GM12878 (cell line): ENCODE measurements around the gene MFSD11. TPM values are rescaled to one million over a fixed set of nuclear protein-coding genes. Genes with fewer than 3 reads are reported as not detected.
A peak's percentile ranks its signal among the peaks of the same experiment; 100 is the strongest.

Experiments used
- BMI1 ChIP-seq: fragments of 450-650 bp; IDR thresholded peaks from 2 replicates; pipeline ENCODE4 v1.6.1; 2016; ENCODE audit warnings: mild to moderate bottlenecking, moderate library complexity, borderline replicate concordance
- CREB1 ChIP-seq: IDR thresholded peaks from 2 replicates; pipeline ENCODE4 v1.6.1; 2012; ENCODE audit warnings: low read depth, mild to moderate bottlenecking, inconsistent platforms
- EED ChIP-seq: sonication (generic); IDR thresholded peaks from 2 replicates; pipeline ENCODE4 v1.6.1; 2016; ENCODE audit warnings: antibody characterized with exemption, low read depth
- EZH2 ChIP-seq: IDR thresholded peaks from 2 replicates; pipeline ENCODE4 v1.6.1; 2012; ENCODE audit warnings: low read depth, mild to moderate bottlenecking, control low read depth, inconsistent platforms, low read length, borderline replicate concordance; ENCODE audit not compliant: control insufficient read depth
- FOS ChIP-seq: IDR thresholded peaks from 3 replicates; pipeline ENCODE4 v1.6.1; 2011; ENCODE audit warnings: borderline replicate concordance; ENCODE audit not compliant: insufficient read length; ENCODE audit errors: extremely low read depth
- FOXK2 ChIP-seq: fragments of 450-650 bp; IDR thresholded peaks from 2 replicates; pipeline ENCODE4 v1.6.1; 2017; ENCODE audit warnings: mild to moderate bottlenecking, moderate library complexity
- GATAD2B ChIP-seq: fragments of 450-650 bp; conservative IDR thresholded peaks from 2 replicates; pipeline ENCODE4 v1.6.1; 2017; ENCODE audit warnings: low read depth, mild to moderate bottlenecking, moderate library complexity
- MEF2A ChIP-seq: IDR thresholded peaks from 2 replicates; pipeline ENCODE4 v1.6.1; 2011; ENCODE audit warnings: low read depth, mild to moderate bottlenecking, low read length, moderate library complexity; ENCODE audit not compliant: insufficient read depth
- PAX5 ChIP-seq: IDR thresholded peaks from 2 replicates; pipeline ENCODE4 v1.6.1; 2011; ENCODE audit warnings: low read depth, low read length, borderline replicate concordance
- RFX5 ChIP-seq: IDR thresholded peaks from 2 replicates; pipeline ENCODE4 v1.6.1; 2011; ENCODE audit warnings: low read depth, low read length, improper control_type of control experiment
- SIN3A ChIP-seq: IDR thresholded peaks from 2 replicates; pipeline ENCODE4 v1.6.1; 2012; ENCODE audit warnings: low read depth, low read length, improper control_type of control experiment
- SREBF1 ChIP-seq: IDR thresholded peaks from 2 replicates; pipeline ENCODE4 v1.6.1; 2012; ENCODE audit warnings: mild to moderate bottlenecking, low read length
- TARDBP ChIP-seq: IDR thresholded peaks from 2 replicates; pipeline ENCODE4 v1.6.1; 2016; ENCODE audit warnings: borderline replicate concordance
- TCF12 ChIP-seq: IDR thresholded peaks from 2 replicates; pipeline ENCODE4 v1.6.1; 2011; ENCODE audit warnings: low read depth, mild to moderate bottlenecking, low read length
- ZNF622 ChIP-seq: fragments of 450-650 bp; IDR thresholded peaks from 2 replicates; pipeline ENCODE4 v1.6.1; 2017; ENCODE audit warnings: mild to moderate bottlenecking, inconsistent platforms
- ZSCAN29 ChIP-seq: fragments of 450-650 bp; IDR thresholded peaks from 2 replicates; pipeline ENCODE4 v1.6.1; 2017; ENCODE audit warnings: mild to moderate bottlenecking, moderate library complexity
- polyA plus RNA-seq, 11 experiments: library from polyadenylated mRNA; depleted of rRNA in 4 of 11; unstranded in 6 of 11; stranded (reverse) in 5 of 11; fragments of >200 nt; fragmentation: Nextera tagmentation in 4 of 11; fragmentation: Illumina TruSeq in 1 of 11; extraction: Ambion mirVana in 4 of 11; extraction: Trizol in 1 of 11; gene quantifications; 1 replicate in 1 of 11; 2 replicates in 10 of 11; pipeline versions ENCODE4 v1.2.1 to v1.2.3, GENCODE V29; 2011 to 2016; ENCODE audit warnings: inconsistent platforms in 2 of 11, missing spikeins in 2 of 11, low read depth in 1 of 11
- total RNA-seq, 4 experiments: library from RNA; depleted of rRNA in 3 of 4; stranded (reverse); fragments of >200 nt in 3 of 4; fragmentation: Illumina TruSeq in 1 of 4; extraction: Trizol in 1 of 4; gene quantifications; 2 replicates each; pipeline versions ENCODE4 v1.2.1 to v1.2.3, GENCODE V29; 2013 to 2021
- TF ChIP-seq, protein P1 (sequence below): IDR thresholded peaks from 2 replicates; pipeline ENCODE4 v1.6.1; 2011; ENCODE audit warnings: borderline replicate concordance, low read depth, mild to moderate bottlenecking, moderate library complexity, low read length; ENCODE audit not compliant: insufficient read depth, poor library complexity, severe bottlenecking
- TF ChIP-seq, protein P2 (sequence below): IDR thresholded peaks from 2 replicates; pipeline ENCODE4 v1.6.1; 2012; ENCODE audit warnings: low read depth, low read length, improper control_type of control experiment
- TF ChIP-seq, protein P3 (sequence below): IDR thresholded peaks from 2 replicates; pipeline ENCODE4 v1.6.1; 2011; ENCODE audit warnings: low read depth, mild to moderate bottlenecking, low read length, moderate library complexity, borderline replicate concordance; ENCODE audit errors: extremely low read depth
- TF ChIP-seq, protein P4 (sequence below): IDR thresholded peaks from 2 replicates; pipeline ENCODE4 v1.6.1; 2012; ENCODE audit warnings: low read depth, low read length, improper control_type of control experiment
- TF ChIP-seq, protein P5 (sequence below): fragments of 450-650 bp; IDR thresholded peaks from 2 replicates; pipeline ENCODE4 v1.6.1; 2018; ENCODE audit warnings: borderline replicate concordance, mild to moderate bottlenecking; ENCODE audit not compliant: partially characterized antibody
- TF ChIP-seq, protein P6 (sequence below): IDR thresholded peaks from 2 replicates; pipeline ENCODE4 v1.6.1; 2011; ENCODE audit warnings: mild to moderate bottlenecking, low read depth, low read length, moderate library complexity; ENCODE audit not compliant: insufficient replicate concordance

Gene MFSD11
- total and polyA plus RNA-seq, 10 of the 15 experiments (the other 5 are each of a cell fraction or from before 2014, with no cell fraction given): 11.0 to 19.4 (median 15.5) TPM

DNA sequence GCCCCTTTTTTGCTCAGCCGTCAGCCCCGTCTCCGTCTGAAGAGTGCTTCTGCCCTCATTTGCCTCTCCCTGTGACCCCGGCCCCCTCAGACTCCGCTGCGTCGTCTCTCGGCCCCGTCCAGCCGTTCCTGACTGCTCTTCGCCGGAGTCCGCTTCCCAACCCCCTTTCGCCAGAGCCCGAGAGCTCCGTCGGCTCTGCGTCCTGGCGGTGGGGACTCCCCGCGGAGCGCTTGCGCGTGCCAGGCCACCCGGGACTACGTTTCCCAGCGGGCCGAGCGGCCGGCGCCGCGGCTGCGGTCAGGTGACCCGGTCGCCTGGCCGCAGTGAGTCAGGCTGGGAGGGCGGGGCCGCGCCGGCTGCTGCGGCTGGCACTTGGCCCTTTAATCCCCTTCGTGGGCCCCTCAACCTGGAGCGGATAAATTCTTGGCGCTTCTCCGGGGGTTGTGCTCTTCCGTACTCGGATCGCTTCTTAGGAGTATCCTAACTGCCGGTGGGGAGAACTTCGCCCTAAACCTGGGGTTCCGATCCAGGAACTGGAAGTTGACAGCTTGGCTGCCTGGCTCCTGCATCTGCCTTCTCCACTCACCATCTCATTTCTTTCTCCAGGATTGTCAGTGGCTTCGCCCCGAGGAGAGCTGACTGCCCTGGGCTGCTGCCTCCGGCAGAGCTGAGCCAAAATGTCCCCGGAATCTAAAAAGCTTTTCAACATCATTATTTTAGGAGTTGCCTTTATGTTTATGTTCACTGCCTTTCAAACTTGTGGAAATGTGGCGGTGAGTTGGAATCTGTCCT lies at the start of gene MFSD11 (continued):
- TF ChIP-seq, protein P1, sequence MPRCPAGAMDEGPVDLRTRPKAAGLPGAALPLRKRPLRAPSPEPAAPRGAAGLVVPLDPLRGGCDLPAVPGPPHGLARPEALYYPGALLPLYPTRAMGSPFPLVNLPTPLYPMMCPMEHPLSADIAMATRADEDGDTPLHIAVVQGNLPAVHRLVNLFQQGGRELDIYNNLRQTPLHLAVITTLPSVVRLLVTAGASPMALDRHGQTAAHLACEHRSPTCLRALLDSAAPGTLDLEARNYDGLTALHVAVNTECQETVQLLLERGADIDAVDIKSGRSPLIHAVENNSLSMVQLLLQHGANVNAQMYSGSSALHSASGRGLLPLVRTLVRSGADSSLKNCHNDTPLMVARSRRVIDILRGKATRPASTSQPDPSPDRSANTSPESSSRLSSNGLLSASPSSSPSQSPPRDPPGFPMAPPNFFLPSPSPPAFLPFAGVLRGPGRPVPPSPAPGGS: peak; percentile 18
- TF ChIP-seq, protein P2, sequence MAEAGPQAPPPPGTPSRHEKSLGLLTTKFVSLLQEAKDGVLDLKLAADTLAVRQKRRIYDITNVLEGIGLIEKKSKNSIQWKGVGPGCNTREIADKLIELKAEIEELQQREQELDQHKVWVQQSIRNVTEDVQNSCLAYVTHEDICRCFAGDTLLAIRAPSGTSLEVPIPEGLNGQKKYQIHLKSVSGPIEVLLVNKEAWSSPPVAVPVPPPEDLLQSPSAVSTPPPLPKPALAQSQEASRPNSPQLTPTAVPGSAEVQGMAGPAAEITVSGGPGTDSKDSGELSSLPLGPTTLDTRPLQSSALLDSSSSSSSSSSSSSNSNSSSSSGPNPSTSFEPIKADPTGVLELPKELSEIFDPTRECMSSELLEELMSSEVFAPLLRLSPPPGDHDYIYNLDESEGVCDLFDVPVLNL: no peak
- TF ChIP-seq PAX5: no peak
- TF ChIP-seq GATAD2B: 0 out of 2 replicates have a peak, but pooled peaks have one; percentile 52
- TF ChIP-seq, protein P3, sequence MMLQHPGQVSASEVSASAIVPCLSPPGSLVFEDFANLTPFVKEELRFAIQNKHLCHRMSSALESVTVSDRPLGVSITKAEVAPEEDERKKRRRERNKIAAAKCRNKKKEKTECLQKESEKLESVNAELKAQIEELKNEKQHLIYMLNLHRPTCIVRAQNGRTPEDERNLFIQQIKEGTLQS: peak; percentile 84; the same call in 1 of the 2 replicates
- TF ChIP-seq MEF2A: 0 out of 2 replicates have a peak, but pooled peaks have one; percentile 23
- TF ChIP-seq ZNF622: no peak
- TF ChIP-seq TARDBP: 0 out of 2 replicates have a peak, but pooled peaks have one; percentile 18
- TF ChIP-seq ZSCAN29: no peak
- TF ChIP-seq FOS: no peak
- TF ChIP-seq EZH2: no peak
- peak; percentile 71; the same call in 1 of the 2 replicates for TF ChIP-seq CREB1
- TF ChIP-seq SIN3A: peak; percentile 83; the same call in 1 of the 2 replicates
- TF ChIP-seq EED: 0 out of 2 replicates have a peak, but pooled peaks have one; percentile 36
- no peak for TF ChIP-seq FOXK2
- TF ChIP-seq, protein P4, sequence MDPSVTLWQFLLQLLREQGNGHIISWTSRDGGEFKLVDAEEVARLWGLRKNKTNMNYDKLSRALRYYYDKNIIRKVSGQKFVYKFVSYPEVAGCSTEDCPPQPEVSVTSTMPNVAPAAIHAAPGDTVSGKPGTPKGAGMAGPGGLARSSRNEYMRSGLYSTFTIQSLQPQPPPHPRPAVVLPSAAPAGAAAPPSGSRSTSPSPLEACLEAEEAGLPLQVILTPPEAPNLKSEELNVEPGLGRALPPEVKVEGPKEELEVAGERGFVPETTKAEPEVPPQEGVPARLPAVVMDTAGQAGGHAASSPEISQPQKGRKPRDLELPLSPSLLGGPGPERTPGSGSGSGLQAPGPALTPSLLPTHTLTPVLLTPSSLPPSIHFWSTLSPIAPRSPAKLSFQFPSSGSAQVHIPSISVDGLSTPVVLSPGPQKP: no peak
- TF ChIP-seq, protein P5, sequence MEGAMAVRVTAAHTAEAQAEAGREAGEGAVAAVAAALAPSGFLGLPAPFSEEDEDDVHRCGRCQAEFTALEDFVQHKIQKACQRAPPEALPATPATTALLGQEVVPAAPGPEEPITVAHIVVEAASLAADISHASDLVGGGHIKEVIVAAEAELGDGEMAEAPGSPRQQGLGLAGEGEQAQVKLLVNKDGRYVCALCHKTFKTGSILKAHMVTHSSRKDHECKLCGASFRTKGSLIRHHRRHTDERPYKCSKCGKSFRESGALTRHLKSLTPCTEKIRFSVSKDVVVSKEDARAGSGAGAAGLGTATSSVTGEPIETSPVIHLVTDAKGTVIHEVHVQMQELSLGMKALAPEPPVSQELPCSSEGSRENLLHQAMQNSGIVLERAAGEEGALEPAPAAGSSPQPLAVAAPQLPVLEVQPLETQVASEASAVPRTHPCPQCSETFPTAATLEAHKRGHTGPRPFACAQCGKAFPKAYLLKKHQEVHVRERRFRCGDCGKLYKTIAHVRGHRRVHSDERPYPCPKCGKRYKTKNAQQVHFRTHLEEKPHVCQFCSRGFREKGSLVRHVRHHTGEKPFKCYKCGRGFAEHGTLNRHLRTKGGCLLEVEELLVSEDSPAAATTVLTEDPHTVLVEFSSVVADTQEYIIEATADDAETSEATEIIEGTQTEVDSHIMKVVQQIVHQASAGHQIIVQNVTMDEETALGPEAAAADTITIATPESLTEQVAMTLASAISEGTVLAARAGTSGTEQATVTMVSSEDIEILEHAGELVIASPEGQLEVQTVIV: no peak
- peak; percentile 72; the same call in 1 of the 2 replicates for TF ChIP-seq SREBF1
- TF ChIP-seq BMI1: no peak
- 0 out of 2 replicates have a peak, but pooled peaks have one; percentile 54 for TF ChIP-seq TCF12
- TF ChIP-seq, protein P6, sequence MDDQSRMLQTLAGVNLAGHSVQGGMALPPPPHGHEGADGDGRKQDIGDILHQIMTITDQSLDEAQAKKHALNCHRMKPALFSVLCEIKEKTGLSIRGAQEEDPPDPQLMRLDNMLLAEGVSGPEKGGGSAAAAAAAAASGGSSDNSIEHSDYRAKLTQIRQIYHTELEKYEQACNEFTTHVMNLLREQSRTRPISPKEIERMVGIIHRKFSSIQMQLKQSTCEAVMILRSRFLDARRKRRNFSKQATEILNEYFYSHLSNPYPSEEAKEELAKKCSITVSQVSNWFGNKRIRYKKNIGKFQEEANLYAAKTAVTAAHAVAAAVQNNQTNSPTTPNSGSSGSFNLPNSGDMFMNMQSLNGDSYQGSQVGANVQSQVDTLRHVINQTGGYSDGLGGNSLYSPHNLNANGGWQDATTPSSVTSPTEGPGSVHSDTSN: no peak
- no peak for TF ChIP-seq RFX5
